IPS-11a (cell line): Measurements from ENCODE around the gene ARHGDIG.
"Not testable (repeated sequence)": the region's sequence is repeated elsewhere in the genome, so short reads cannot be mapped to it uniquely, and the experiment has no call there.

ENCODE experiments used
- H3K4me3 ChIP-seq: one replicate; pipeline ENCODE4 v1.5.1; 2013; ENCODE audit warnings: low read depth, low read length, control low read depth

ARHGDIG gene

DNA sequence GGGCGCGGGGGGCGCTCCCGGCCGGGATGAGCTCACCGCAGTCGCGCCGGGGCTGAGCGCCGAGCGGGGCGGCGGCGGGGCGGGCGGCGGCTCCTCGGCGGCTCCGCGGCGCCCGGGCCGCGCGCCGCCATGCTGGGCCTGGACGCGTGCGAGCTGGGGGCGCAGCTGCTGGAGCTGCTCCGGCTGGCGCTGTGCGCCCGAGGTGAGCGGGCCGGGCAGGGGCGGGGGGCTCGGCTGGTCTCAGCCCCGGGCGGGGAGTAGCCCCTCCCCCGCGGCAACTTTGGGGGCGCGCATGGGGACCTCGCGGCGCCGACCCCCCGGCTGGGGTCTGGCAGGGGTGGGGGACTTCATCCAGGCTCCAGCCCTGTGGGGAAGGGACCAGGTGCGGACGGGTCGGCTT, at the start of gene ARHGDIG:
ARHGDIG (plus strand) TSS at position 40 of the 400 bp plus-strand sequence; CDS start at position 130, 90 bp downstream.
- H3K4me3 ChIP-seq, result peak within 1 kb of the TSS; percentile 39

DNA sequence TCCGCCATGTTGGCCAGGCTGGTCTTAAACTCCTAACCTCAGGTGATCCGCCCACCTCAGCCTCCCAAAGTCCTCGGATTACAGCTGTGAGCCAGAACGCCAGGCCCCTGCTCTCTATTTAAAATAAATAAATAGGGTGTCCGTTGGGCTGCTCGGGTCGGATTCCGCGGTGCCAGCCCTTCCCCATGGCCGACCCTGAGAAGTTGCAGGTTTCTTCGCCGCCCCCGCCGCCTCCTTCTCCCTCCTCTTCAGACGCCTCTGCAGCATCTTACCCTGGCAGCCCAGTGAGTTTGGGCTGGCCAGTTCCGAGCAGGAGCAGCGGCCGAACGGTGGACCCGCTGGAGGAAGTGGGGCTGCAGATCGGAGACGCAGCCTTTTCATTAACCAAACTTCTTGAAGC, 49.4 kb upstream of the ARHGDIG start:
- no peak overlapping the region for H3K4me3 ChIP-seq

DNA sequence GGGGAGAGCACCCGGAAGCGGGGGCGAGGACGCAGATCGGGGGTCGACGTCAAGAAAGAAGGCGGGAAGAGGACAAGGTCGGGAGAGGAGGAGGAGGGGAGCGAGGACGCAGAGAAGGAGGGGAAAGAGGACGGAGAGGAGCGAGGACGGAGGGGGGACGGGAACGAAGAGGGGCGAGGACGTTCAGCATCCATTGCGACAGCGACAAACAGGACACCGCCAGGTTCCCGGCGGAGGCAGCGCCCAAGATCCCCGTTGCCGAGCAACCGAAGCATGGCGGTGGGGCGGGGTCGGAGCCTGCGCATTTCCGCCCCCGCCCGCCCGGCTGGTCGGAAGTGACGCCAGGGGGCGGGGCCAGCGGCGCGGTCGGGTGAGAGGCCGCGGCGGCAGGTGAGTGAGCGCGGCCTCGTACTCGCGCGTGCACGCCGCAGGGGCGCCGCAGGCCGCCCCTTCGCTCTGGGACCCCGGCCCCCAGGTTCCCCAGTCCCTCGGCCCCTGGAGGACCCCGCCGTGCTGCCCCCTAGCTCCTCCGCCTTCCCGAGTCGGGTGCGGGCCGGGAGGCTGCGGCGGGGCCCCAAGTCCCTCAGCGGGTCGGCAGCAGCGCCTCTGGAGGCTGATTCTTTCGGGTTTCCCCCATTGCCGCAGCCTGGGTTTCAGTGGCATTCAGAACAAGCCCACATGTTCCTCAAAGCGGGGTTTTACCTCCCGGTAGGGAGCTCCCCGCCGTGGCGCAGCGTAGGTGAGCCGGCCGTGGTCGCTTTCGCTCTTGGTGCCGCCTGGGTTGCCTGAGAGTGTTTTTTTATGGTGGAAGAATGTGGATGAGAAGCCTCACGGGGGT, 45.7 kb upstream of the ARHGDIG start, which contains the start of gene FAM234A:
FAM234A (plus strand) TSS at position 354 of the 838 bp plus-strand sequence. CDS start 19,593 bp downstream, outside the sequence.
- H3K4me3 ChIP-seq, result peak within 1 kb of the TSS; percentile 79

DNA sequence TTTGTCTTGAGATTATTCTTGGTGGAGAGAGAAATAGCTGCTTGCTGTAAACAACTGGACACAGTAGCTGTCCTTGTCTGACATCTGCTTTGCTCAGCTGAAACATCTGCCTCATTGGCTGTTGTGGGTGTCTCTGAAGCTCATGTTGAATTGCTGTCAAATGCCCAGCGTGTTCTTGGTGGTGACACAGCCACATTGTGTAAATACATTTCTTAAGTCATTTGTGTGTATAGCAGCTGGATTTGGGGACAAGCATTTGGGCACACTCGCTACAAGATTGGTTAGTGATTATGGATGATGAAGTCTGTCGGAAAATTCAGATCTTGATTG, 40.5 kb upstream of the ARHGDIG start:
- H3K4me3 ChIP-seq, result no peak overlapping the region

DNA sequence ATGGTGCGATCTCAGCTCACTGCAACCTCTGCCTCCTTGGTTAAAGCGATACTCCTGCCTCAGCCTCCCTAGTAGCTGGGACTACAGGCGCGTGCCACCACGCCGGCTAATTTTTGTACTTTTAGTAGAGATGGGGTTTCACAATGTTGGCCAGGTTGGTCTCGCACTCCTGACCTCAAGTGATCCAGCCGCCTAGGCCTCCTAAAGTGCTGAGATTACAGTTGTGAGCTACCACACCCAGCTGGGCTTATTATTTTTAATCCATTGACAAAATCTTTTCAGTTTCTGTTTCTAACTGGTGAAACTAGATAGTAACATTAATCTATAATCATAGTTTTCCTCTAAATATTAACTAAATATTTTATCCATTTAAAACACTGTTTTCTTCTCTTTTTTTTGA, 39.8 kb upstream of the ARHGDIG start:
- H3K4me3 ChIP-seq, result no peak overlapping the region

DNA sequence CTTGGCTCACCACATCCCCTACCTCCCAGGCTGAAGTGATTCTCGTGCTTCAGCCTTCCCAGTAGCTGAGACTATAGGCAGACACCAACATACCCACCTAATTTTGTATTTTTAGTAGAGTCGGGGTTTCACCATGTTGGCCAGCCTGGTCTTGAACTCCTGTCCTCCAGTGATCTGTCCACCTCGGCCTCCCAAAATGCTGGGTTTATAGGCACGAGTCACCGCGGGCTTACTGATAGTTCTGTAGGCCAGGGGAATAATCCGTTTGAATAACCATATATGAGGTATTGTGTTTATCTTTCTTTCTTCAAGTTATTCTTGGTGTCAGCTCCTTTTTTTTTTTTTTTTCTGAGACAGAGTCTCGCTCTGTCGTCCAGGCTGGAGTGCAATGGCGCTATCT, 38.1 kb upstream of the ARHGDIG start:
- H3K4me3 ChIP-seq, result no peak overlapping the region

DNA sequence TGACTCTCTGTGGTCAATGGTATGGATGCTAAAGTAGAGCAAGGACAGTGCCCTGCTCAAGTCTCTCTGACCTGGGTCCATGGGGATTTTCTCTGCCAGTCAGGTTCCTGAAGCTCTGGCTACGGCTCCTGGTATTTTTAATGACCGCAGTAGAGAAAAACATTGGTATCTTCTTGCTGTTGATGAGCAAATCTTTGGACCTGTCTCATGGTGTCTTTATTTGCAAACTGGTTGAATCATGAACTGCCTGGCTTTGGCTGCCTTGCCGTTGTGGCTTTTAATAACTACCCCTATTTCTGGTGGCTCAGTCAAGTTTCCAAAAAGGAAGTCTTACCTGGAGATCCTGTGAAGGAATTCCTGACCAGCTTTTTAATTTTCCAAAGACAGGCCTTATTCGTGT, 37.0 kb upstream of the ARHGDIG start:
- H3K4me3 ChIP-seq, result no peak overlapping the region

DNA sequence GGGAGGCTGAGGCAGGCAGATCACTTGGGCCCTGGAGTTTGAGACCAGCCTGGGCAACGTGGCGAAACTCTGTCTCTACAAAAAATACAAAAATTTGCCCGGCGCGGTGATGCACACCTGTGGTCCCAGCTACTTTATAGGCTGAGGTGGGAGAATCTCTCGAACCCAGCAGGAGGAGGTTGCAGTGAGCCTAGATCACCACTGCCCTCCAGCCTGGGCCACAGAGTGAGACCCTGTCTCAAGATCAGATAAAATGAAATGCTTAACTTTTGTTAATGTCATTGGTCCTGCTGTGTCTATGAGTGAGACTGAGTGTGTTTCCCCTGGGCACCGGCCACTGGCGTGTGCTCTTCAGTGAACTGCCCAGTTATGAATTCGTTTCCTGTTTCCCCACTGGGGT, 35.3 kb upstream of the ARHGDIG start:
- H3K4me3 ChIP-seq, result no peak overlapping the region

DNA sequence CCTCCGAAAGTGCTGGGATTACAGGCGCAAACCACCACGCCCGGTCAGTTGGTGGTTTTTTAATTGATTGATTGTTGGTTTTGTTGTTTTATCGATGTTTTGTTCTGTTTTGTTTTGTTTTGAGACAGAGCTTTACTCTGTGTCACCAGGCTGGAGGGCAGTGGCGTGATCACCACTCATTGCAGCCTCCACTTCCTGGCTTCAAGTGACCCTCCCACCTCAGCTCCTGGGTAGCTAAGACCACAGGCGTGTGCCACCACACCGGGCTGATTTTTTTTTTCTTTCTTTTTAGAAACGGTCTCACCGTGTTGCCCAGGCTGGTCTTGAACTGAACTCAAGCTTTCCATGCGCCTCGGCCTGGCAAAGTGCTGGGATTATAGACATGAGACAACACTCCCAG, 33.4 kb upstream of the ARHGDIG start:
- no peak overlapping the region for H3K4me3 ChIP-seq

DNA sequence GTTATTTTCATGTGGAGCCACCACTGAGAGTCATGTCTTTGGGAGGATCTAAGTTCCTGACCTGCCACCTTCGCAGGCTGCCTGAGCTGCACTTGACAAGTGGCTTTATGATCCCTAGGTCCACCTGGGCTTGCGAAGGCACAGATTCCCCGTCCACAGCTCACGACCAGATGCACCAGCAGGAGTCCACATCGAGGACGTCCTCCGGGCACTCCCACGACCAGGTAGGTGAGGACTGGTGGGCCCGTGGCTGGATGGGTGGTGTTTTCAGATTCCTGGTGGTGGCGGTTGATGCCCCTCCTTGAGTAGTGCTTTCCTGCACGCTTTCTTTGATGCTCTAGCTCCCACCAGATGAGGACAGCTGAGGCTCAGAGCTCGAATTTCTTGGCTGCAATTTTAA, 31.0 kb upstream of the ARHGDIG start:
- H3K4me3 ChIP-seq, result no peak overlapping the region

DNA sequence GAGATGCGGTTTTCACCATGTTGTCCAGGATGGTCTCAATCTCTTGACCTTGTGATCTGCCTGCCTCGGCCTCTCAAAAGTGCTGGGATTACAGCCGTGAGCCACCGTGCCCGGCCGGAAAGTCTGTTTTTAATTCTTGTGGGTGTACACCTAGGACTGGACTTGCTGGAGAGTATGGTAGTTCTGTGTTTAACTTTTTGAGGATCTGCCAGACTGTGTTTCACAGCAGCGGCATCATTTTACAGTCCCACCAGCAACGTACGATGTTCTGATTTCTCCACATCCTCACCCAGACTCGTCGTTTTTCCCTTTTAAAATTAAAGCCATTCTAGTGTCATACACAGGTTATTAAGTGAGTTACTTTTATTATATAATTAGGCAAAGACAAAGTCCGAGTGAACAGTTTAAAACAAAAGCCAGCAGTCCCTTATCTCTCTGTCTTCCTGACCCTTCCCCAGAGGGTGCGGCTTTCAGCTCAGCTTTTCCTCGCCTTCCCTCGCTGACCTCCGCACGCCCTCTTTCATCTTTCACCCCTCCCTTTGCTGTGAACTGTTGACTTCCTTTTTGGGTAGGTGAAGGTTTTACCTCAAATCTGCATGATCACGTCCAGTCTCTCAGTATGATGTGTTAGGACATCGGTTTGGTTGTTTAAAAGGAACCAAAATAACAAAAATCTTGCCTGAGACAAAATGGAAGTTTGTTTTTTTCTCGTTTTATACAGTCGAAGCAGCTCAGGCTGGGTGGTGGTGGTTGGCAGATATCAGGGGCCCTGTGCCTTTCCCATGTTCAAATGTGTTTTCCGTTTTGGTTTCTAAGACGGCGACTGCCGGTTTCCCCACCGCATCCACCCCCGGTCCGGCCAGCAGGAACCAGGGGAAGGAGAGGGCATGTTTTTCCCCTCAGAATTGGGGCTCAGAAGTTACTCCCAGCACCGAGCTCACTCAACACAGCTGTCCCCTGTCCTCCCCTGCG, 27.7 kb upstream of the ARHGDIG start:
- H3K4me3 ChIP-seq, result no peak overlapping the region

DNA sequence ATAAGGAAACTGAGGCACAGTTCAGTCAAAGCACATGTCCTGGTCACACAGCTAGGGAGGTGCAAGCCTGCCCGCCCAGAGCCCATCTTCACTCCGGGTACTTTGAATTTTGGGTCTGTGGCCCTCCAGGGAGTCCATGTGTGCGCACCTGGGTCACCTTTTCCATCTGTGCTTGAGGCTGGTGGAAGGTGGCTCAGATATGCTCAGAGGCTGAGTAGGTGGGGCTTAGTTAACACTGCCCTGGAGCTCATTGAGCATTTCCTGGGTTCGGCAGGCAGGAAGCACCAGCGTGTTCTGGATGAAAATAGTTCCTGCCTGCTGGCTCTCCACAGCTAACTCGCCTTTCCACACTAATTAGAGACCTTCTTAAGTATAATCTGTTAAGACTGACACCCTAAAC, 26.6 kb upstream of the ARHGDIG start:
- no peak overlapping the region for H3K4me3 ChIP-seq

DNA sequence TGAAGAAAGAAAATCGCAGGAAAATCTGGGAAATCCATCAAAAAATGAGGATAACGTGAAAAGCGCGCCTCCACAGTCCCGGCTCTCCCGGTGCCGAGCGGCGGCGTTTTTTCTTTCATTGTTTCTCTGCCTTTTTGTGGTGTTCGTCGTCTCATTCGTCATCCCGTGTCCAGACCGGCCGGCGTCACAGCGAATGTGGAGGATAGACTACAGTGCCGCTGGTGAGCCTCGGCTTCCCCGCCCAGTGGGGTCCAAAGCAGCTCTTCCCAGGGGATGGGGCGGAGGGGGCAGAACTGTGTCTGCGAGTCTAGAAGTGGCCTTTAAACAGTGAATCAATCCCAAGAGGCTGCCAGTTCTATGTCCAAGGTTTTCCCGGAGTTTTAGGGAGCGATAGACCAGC, 25.9 kb upstream of the ARHGDIG start:
- H3K4me3 ChIP-seq, result no peak overlapping the region

DNA sequence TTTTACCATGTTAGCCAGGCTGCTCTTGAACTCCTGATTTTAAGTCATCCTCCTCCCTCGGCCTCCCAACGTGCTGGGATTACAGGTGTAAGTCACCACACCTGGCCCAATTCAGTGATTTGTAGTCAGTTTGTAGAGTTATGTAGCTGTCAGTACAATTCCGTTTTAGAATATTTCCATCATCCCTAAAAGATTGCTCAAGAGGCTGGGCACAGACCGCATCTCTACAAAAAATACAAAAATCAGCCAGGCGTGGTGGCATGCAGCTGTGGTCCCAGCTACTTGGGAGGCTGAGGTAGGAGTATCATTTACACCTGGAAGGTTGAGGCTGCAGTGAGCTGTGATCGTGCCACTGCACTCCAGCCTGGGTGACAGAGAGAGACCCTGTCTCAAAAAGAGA, 25.2 kb upstream of the ARHGDIG start:
- no peak overlapping the region for H3K4me3 ChIP-seq

DNA sequence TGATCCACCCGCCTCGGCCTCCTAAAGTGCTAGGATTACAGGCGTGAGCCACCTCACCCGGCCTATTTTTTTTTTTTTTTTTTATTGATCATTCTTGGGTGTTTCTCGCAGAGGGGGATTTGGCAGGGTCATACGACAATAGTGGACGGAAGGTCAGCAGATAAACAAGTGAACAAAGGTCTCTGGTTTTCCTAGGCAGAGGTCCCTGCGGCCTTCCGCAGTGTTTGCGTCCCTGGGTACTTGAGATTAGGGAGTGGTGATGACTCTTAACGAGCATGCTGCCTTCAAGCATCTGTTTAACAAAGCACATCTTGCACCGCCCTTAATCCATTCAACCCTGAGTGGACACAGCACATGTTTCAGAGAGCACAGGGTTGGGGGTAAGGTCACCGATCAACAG, 22.3 kb upstream of the ARHGDIG start:
- H3K4me3 ChIP-seq, result not testable (repeated sequence)

DNA sequence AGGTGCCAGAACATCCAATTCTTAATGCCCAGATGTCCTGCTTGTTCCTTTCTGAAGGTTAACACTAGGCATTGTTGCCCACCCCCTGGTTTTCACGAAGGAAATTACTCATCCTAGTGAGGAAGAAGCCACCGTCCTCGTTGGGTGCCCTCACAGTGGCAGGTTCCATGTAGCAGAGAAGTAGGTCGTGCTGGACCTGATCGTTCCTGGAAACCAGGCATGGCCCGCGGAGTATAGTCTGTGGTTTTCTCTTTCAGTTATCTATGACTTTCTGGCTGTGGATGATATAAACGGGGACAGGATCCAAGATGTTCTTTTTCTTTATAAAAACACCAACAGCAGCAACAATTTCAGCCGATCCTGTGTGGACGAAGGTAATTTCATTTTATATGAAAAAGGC, 21.2 kb upstream of the ARHGDIG start:
- H3K4me3 ChIP-seq, result no peak overlapping the region

DNA sequence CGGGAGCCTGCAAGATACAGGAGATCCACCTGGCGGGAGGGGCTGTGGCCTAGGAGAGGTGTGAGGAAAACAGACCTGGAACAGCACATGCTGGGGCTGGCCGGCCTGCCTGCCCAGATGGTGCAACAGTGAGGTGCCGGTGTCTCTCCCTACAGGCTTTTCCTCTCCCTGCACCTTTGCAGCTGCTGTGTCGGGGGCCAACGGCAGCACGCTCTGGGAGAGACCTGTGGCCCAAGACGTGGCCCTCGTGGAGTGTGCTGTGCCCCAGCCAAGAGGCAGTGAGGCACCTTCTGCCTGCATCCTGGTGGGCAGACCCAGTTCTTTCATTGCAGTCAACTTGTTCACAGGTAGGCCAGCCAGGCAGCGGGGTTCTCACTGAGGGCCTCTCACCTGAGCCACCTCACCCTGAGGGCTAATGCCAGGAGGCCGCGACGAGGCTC, 20.6 kb upstream of the ARHGDIG start:
- H3K4me3 ChIP-seq, result no peak overlapping the region

DNA sequence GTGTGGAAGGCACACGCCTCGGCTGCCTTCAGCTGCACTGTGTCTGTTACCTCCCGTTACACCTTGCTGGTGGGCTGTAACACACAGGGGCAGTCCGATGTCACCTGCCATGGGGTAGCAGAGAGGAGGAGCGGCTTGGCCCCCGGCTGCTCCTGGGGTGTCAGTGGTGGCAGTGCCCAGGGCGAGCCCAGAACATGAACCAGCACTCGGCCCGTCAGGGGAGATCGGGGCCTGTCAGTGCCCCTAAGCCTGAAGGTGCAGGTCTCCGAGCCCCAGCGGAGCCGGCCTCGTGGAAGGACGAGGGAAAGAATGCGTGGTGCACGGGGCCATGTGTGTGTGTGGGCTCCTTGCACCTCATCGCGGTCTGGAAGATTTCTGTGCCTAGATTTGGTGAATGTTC, 20.1 kb upstream of the ARHGDIG start:
- H3K4me3 ChIP-seq, result no peak overlapping the region

DNA sequence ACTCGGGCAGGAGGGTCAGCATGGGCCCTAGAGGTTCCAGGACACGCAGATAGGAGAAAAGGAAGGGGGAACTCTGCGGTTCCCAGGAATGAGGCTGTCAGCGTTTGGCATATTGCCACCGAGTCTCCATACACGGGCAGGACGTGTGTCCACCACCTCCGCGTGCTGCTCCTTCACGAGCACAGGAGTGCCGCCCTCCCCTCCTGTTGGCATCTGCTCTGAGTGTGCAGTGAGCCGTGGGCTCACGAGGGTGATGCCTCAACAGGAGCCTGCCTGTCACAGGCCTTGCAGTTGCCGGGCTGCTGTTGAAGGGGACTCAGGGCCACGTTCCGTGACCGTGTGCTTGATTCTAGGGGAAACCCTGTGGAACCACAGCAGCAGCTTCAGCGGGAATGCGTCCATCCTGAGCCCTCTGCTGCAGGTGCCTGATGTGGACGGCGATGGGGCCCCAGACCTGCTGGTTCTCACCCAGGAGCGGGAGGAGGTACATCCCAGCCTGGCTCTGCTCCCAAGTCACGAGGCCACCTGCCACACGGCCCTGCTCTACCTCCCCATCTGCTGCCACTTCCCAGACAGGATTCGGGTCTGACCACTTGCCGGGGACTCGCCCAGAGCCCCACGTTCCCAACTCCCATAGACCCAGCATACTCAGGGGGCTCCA, 19.2 kb upstream of the ARHGDIG start:
- H3K4me3 ChIP-seq, result no peak overlapping the region

DNA sequence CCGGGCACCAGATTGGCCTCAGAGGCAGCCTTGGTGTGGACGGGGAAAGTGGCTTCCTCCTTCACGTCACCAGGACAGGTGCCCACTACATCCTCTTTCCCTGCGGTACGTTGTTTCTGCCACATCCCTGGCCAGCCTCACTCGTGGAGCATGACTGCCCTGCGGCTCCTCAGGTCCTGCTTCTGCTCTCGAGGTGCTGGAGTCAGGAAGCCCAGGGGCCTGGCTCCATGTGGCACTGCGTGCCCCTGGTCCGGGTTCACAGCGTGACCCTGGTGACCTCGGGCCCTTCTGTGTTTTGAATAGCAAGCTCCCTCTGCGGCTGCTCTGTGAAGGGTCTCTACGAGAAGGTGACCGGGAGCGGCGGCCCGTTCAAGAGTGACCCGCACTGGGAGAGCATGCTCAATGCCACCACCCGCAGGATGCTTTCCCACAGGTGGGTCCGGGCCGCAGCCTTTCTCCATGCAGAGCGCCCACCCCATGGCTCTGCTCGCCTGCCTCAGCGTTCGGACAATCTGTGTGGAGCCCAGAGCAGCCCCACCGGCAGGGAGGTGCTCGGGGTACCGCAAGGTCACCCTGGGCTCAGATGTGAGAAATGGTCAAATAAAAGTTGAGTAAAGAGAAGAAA, 18.2 kb upstream of the ARHGDIG start:
- no peak overlapping the region for H3K4me3 ChIP-seq
